ENCODE measurements around the gene PHGDH.

Gene PHGDH

GRCh38 chr1:119711804-119712341 lies at the start of gene PHGDH:
TSS of gene PHGDH (plus strand) at chr1:119711934. CDS start at chr1:119712023, 89 bp downstream.
- DNase-seq (ENCODE audit: low read depth) = peak; percentile 94
- no peak for TF ChIP-seq CTCF (conservative IDR thresholded peaks at IDR 0.05; ENCODE audit: low read depth, low read length)

GRCh38 chr1:119662034-119662437 lies 49.7 kb upstream of the PHGDH start:
- H3K4me3 ChIP-seq (ENCODE audit: low read depth, low read length) = no peak overlapping the region
- no peak for TF ChIP-seq CTCF (conservative IDR thresholded peaks at IDR 0.05; ENCODE audit: low read depth, low read length)
- DNase-seq (ENCODE audit: low read depth) = no peak

More at GRCh38 chr1:119711804-119712341, at the start of gene PHGDH:
- H3K4me3 ChIP-seq (ENCODE audit: low read depth, low read length) = peak within 1 kb of the TSS; percentile 74

- no peak for TF ChIP-seq CTCF (conservative IDR thresholded peaks at IDR 0.05; ENCODE audit: low read depth, low read length)
- H3K4me3 ChIP-seq (ENCODE audit: low read depth, low read length) = no peak overlapping the region
- DNase-seq (ENCODE audit: low read depth) = no peak
Measured at GRCh38 chr1:119664067-119664466, 47.7 kb upstream of the PHGDH start.

- H3K4me3 ChIP-seq (ENCODE audit: low read depth, low read length) = no peak overlapping the region
- TF ChIP-seq CTCF (conservative IDR thresholded peaks at IDR 0.05; ENCODE audit: low read depth, low read length) = no peak
- no peak for DNase-seq (ENCODE audit: low read depth)
Measured at GRCh38 chr1:119667173-119667572, 44.6 kb upstream of the PHGDH start.

GRCh38 chr1:119670898-119671297 lies 40.8 kb upstream of the PHGDH start:
- TF ChIP-seq CTCF (conservative IDR thresholded peaks at IDR 0.05; ENCODE audit: low read depth, low read length) = no peak
- DNase-seq (ENCODE audit: low read depth) = no peak
- no peak overlapping the region for H3K4me3 ChIP-seq (ENCODE audit: low read depth, low read length)

GRCh38 chr1:119673171-119673940 lies 38.4 kb upstream of the PHGDH start:
- H3K4me3 ChIP-seq (ENCODE audit: low read depth, low read length) = no peak overlapping the region
- peak; percentile 51 for DNase-seq (ENCODE audit: low read depth)
- no peak for TF ChIP-seq CTCF (conservative IDR thresholded peaks at IDR 0.05; ENCODE audit: low read depth, low read length)

- DNase-seq (ENCODE audit: low read depth) = peak; percentile 73
- no peak overlapping the region for H3K4me3 ChIP-seq (ENCODE audit: low read depth, low read length)
- no peak for TF ChIP-seq CTCF (conservative IDR thresholded peaks at IDR 0.05; ENCODE audit: low read depth, low read length)
Measured at GRCh38 chr1:119674111-119674526, 37.6 kb upstream of the PHGDH start.
